ENCODE measurements around the gene BMP6. TPM values are rescaled to one million over a fixed set of nuclear protein-coding genes. Genes with fewer than 3 reads are reported as not detected.

BMP6 gene
- polyA plus RNA-seq, 1 donor from 2014 or later = 2.4 TPM

- H3K27me3 ChIP-seq (ENCODE audit: insufficient read depth, low read depth, low read length) = peaks cover 71% of the 10 kb centered on the region
- TF ChIP-seq POLR2AphosphoS5 (IDR thresholded peaks at IDR 0.05) = no peak
- peak; percentile 19 for TF ChIP-seq SMC3 (conservative IDR thresholded peaks at IDR 0.05; ENCODE audit: poor library complexity)
These were observed 2.3 kb downstream of the BMP6 start for GRCh38 chr6:7727946-7728854.

DNA sequence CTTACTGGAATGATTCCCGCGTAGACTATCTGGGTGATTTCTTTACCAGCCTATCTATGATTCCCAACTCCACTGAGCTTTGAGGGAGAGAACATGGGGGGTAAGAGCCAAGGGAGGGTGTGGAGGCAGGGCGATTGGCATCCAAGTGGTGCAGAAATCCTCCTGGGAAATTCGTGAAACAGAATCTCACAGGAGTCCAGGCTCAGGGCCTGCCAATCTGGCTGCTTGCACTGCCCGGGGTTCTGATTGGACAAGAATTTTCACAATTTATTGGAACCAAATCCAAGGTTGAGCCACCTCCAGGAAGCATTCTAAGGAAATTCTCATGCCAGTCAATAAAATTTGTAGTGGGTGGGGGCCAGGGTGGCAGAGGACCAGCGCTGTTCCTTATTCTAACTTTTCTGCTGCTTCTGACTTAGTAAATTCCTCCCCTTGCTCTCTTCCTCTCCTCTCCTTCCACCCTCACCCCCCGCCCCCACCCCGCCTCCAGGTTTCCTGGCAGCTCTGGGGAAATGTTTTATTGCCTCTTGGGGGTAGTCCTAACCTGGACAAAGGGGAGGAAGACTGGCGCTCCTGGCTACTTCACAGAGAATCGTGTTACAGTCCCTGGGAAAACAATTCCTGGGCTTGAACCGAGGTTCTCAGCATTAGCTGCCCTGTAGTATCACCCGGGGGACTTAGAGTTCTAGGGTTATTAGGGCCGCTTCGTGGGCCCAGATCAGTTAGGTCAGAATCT, 3.1 kb downstream of the BMP6 start:
- no peak overlapping the region for H3K27ac ChIP-seq (ENCODE audit: low read length)

More at GRCh38 chr6:7727946-7728854, 2.3 kb downstream of the BMP6 start:
- no peak overlapping the region for H3K27ac ChIP-seq (ENCODE audit: low read length)
- peak overlapping the region; percentile 98 for H3K4me2 ChIP-seq (ENCODE audit: low read length)
- H3K9me3 ChIP-seq (ENCODE audit: low read length) = no peaks in the 10 kb centered on the region
- H3K9ac ChIP-seq (ENCODE audit: low read length) = peak overlapping the region; percentile 59
- H3F3A ChIP-seq (ENCODE audit: insufficient read depth, low read length, poor library complexity, severe bottlenecking) = no peaks in the 10 kb centered on the region
- no peaks in the 10 kb centered on the region for H4K20me1 ChIP-seq (ENCODE audit: insufficient read depth)
- no peak overlapping the region for H2AFZ ChIP-seq (ENCODE audit: low read depth, low read length)
- peak overlapping the region; percentile 82 for H3K4me3 ChIP-seq (ENCODE audit: low read length)
- H3K79me2 ChIP-seq (replicated peaks; ENCODE audit: insufficient read depth, low read length) = no peaks in the 10 kb centered on the region
- no peaks in the 10 kb centered on the region for H3K9me2 ChIP-seq (ENCODE audit: insufficient read depth, low read length)
- no peaks in the 10 kb centered on the region for H3K36me3 ChIP-seq (ENCODE audit: insufficient read depth, low read length)

DNA sequence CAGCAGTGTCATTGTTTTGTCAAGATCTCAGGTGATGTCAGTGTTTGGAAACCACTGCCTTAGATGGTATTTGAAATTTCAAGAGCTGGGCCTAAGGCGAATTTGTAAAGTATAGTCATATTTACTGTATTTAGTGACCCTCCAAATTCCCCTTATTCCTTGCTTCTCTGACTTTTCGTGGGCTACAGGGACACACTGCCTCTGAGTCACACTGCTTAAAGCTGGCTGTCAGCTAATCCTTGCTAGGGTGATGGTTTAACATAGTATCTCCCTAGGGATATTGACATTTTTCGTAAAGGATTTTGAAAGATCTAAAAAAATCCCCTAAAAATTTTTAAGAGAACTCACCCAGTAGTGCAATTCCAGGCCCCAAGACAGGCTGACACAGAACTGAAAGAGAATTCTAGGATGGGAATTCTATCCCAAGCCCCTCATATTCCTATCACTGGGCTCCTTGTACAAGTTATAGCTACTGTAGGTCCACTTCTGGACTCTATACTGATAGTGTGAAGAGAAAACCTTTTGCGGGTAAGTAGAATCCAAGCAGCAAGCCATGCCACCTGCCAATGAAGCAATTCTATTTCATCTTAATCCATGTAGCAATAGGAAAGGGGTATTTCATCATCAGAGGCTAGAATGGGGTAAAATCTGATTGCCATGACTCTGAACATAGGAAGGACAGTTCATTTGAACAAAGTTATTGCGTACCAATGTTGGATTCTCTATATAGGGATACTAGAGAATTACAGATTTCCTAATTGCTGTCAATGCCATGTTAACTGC, 4.3 kb downstream of the BMP6 start:
- Histone ChIP-seq H3F3A (ENCODE audit: insufficient read depth, low read length, poor library complexity, severe bottlenecking) (no peaks in the 10 kb centered on the region), H3K4me2 (ENCODE audit: low read length) (no peak overlapping the region)

More for the DNA sequence above, 3.1 kb downstream of the BMP6 start:
- Histone ChIP-seq H3K36me3 (ENCODE audit: insufficient read depth, low read length) (no peaks in the 10 kb centered on the region), H4K20me1 (ENCODE audit: insufficient read depth) (no peaks in the 10 kb centered on the region), H3F3A (ENCODE audit: insufficient read depth, low read length, poor library complexity, severe bottlenecking) (no peaks in the 10 kb centered on the region), H3K9me3 (ENCODE audit: low read length) (no peaks in the 10 kb centered on the region), H3K4me2 (ENCODE audit: low read length) (peak overlapping the region; percentile 98), H3K79me2 (replicated peaks; ENCODE audit: insufficient read depth, low read length) (no peaks in the 10 kb centered on the region), H3K9me2 (ENCODE audit: insufficient read depth, low read length) (no peaks in the 10 kb centered on the region), H2AFZ (ENCODE audit: low read depth, low read length) (no peak overlapping the region), H3K4me3 (ENCODE audit: low read length) (peak overlapping the region; percentile 82), H3K9ac (ENCODE audit: low read length) (peak overlapping the region; percentile 59), H3K27me3 (ENCODE audit: insufficient read depth, low read depth, low read length) (peaks cover 64% of the 10 kb centered on the region)
- TF ChIP-seq EZH2 (IDR thresholded peaks at IDR 0.05; ENCODE audit: borderline replicate concordance, insufficient read depth, low read length, poor library complexity, severe bottlenecking) (no peak), RAD21 (conservative IDR thresholded peaks at IDR 0.05) (no peak), TAF1 (IDR thresholded peaks at IDR 0.05; ENCODE audit: low read depth) (no peak)

More for the DNA sequence above, 4.3 kb downstream of the BMP6 start:
- Histone ChIP-seq H3K9me2 (ENCODE audit: insufficient read depth, low read length) (no peaks in the 10 kb centered on the region), H2AFZ (ENCODE audit: low read depth, low read length) (no peak overlapping the region), H3K27ac (ENCODE audit: low read length) (no peak overlapping the region), H3K79me2 (replicated peaks; ENCODE audit: insufficient read depth, low read length) (no peaks in the 10 kb centered on the region), H3K4me3 (ENCODE audit: low read length) (no peak overlapping the region), H3K9ac (ENCODE audit: low read length) (no peak overlapping the region), H3K9me3 (ENCODE audit: low read length) (no peaks in the 10 kb centered on the region), H3K36me3 (ENCODE audit: insufficient read depth, low read length) (no peaks in the 10 kb centered on the region), H4K20me1 (ENCODE audit: insufficient read depth) (no peaks in the 10 kb centered on the region), H3K27me3 (ENCODE audit: insufficient read depth, low read depth, low read length) (peaks cover 52% of the 10 kb centered on the region)
- TF ChIP-seq EZH2 (IDR thresholded peaks at IDR 0.05; ENCODE audit: borderline replicate concordance, insufficient read depth, low read length, poor library complexity, severe bottlenecking) (no peak), MXI1 (conservative IDR thresholded peaks at IDR 0.05; ENCODE audit: poor library complexity, severe bottlenecking) (no peak), SMC3 (conservative IDR thresholded peaks at IDR 0.05; ENCODE audit: poor library complexity) (no peak), RAD21 (conservative IDR thresholded peaks at IDR 0.05) (no peak), TAF1 (IDR thresholded peaks at IDR 0.05; ENCODE audit: low read depth) (no peak), EP300 (conservative IDR thresholded peaks at IDR 0.05; ENCODE audit: poor library complexity, severe bottlenecking) (no peak), POLR2AphosphoS5 (IDR thresholded peaks at IDR 0.05) (no peak)
- TF ChIP-seq, protein P1, sequence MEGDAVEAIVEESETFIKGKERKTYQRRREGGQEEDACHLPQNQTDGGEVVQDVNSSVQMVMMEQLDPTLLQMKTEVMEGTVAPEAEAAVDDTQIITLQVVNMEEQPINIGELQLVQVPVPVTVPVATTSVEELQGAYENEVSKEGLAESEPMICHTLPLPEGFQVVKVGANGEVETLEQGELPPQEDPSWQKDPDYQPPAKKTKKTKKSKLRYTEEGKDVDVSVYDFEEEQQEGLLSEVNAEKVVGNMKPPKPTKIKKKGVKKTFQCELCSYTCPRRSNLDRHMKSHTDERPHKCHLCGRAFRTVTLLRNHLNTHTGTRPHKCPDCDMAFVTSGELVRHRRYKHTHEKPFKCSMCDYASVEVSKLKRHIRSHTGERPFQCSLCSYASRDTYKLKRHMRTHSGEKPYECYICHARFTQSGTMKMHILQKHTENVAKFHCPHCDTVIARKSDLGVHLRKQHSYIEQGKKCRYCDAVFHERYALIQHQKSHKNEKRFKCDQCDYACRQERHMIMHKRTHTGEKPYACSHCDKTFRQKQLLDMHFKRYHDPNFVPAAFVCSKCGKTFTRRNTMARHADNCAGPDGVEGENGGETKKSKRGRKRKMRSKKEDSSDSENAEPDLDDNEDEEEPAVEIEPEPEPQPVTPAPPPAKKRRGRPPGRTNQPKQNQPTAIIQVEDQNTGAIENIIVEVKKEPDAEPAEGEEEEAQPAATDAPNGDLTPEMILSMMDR (IDR thresholded peaks at IDR 0.05; ENCODE audit: poor library complexity, severe bottlenecking) = no peak
- TF ChIP-seq, protein P2, sequence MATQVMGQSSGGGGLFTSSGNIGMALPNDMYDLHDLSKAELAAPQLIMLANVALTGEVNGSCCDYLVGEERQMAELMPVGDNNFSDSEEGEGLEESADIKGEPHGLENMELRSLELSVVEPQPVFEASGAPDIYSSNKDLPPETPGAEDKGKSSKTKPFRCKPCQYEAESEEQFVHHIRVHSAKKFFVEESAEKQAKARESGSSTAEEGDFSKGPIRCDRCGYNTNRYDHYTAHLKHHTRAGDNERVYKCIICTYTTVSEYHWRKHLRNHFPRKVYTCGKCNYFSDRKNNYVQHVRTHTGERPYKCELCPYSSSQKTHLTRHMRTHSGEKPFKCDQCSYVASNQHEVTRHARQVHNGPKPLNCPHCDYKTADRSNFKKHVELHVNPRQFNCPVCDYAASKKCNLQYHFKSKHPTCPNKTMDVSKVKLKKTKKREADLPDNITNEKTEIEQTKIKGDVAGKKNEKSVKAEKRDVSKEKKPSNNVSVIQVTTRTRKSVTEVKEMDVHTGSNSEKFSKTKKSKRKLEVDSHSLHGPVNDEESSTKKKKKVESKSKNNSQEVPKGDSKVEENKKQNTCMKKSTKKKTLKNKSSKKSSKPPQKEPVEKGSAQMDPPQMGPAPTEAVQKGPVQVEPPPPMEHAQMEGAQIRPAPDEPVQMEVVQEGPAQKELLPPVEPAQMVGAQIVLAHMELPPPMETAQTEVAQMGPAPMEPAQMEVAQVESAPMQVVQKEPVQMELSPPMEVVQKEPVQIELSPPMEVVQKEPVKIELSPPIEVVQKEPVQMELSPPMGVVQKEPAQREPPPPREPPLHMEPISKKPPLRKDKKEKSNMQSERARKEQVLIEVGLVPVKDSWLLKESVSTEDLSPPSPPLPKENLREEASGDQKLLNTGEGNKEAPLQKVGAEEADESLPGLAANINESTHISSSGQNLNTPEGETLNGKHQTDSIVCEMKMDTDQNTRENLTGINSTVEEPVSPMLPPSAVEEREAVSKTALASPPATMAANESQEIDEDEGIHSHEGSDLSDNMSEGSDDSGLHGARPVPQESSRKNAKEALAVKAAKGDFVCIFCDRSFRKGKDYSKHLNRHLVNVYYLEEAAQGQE (IDR thresholded peaks at IDR 0.05; ENCODE audit: borderline replicate concordance) = no peak

All from neural cell (in vitro differentiated cells).